HT1080 (cell line): ENCODE results near the gene TLL1. TPM values are rescaled to one million over a fixed set of nuclear protein-coding genes. Genes with fewer than 3 reads are reported as not detected.
A peak's percentile ranks its signal among the peaks of the same experiment; 100 is the strongest.

Experiments
- DNase-seq: peaks from one replicate; pipeline ENCODE4 v3.0.0-alpha.2; 2015; ENCODE audit warnings: low read depth
- small RNA-seq: library from RNA; depleted of rRNA; stranded (forward); fragments of <200 nt; gene quantifications from one replicate; pipeline ENCODE3, GENCODE V24; 2014
- total RNA-seq: library from RNA; depleted of rRNA; stranded (reverse); fragments of >200 nt; shearing (Covaris generic); gene quantifications from 2 replicates; pipeline ENCODE4 v1.2.3, GENCODE V29; 2014

Gene TLL1
- total RNA-seq, 1 experiment from 2014 or later = 0.31 TPM

DNA sequence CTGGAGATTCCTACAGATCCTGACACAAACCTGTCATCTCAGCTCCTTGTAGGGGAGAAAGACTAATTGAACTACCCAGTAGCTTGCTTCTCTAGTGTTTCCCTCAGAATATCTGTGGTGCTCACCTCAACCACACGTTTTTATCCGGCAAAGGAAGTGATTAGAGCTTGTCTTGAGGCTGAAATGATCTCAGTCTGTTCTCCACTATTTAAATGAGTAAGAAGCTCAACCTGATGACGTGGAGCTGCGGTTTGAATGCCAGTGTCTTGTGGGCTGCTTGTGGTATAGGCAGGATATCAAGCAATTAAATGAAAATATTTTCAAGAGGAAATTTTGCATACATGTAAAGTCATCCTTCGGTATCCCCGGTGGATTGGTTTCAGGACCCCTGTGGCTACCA is 270.2 kb downstream of the TLL1 start:
- DNase-seq = peak; percentile 96

DNA sequence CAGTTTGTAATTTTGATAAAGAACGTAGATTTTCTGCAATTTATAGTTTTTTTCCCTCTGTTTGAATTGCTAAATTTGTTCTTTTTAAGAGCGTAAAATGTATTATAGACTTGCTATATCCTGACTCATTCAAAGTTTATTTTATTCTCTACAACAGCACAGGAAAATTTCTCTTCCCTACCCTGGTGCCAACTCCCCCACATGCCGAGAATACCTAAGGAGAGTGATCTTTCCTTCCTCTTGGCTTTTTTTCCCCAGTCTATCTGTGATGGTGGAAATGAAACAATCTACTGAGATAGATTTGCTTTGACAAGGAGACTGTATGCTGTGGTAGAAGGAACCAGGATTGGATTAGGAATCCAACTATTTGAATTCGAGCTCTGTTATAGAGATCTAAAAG is 271.6 kb downstream of the TLL1 start:
- DNase-seq = peak; percentile 16

- peak; percentile 18 for DNase-seq
These were observed 273.9 kb downstream of the TLL1 start for GRCh38 chr4:166146806-166147540.

Small RNA genes within 50 kb of the gene (small RNA-seq; reads per million reads assigned to genes)
- not detected for gene RNA5SP170
